GM23338 (cell line): ENCODE measurements around the gene ALAD. TPM values are rescaled to one million over a fixed set of nuclear protein-coding genes. Genes with fewer than 3 reads are reported as not detected.

Experiments used
- ATAC-seq: fragments of 200-7000 bp; cut with Tn5 transposase; 3 replicates; pipeline ENCODE4 v1.9.1; 2020
- DNase-seq: peaks from one replicate; pipeline ENCODE4 v3.0.0-alpha.2; 2015; ENCODE audit warnings: low spot score
- H2AFZ ChIP-seq: fragments of 200-600 bp; sonication (generic); 2 replicates; pipeline ENCODE4 v1.8.0; 2016; ENCODE audit warnings: antibody characterized with exemption, mild to moderate bottlenecking, moderate library complexity
- H3F3A ChIP-seq: fragments of 200-600 bp; sonication (generic); replicated peaks from 2 replicates; pipeline ENCODE4 v1.8.0; 2017; ENCODE audit warnings: antibody characterized with exemption, mixed run types, low read depth
- H3K27ac ChIP-seq: fragments of 200-600 bp; sonication (generic); 2 replicates; pipeline ENCODE4 v1.6.1; 2016; ENCODE audit warnings: low read depth
- H3K27me3 ChIP-seq: fragments of 200-600 bp; sonication (generic); 2 replicates; pipeline ENCODE4 v1.8.0; 2016; ENCODE audit warnings: mild to moderate bottlenecking, mixed run types, moderate library complexity; ENCODE audit not compliant: insufficient read depth
- H3K36me3 ChIP-seq: fragments of 200-600 bp; sonication (generic); 2 replicates; pipeline ENCODE4 v1.8.0; 2016; ENCODE audit warnings: mild to moderate bottlenecking; ENCODE audit not compliant: insufficient read depth
- H3K4me1 ChIP-seq: fragments of 200-600 bp; sonication (generic); 2 replicates; pipeline ENCODE4 v1.8.0; 2016; ENCODE audit warnings: mild to moderate bottlenecking, moderate library complexity; ENCODE audit not compliant: insufficient read depth
- H3K4me2 ChIP-seq: fragments of 200-600 bp; sonication (generic); 2 replicates; pipeline ENCODE4 v1.7.1; 2017; ENCODE audit warnings: mixed run types
- H3K4me3 ChIP-seq: fragments of 200-600 bp; sonication (generic); 2 replicates; pipeline ENCODE4 v1.6.1; 2016; ENCODE audit warnings: mixed run types
- H3K79me2 ChIP-seq: fragments of 200-600 bp; sonication (generic); replicated peaks from 2 replicates; pipeline ENCODE4 v1.8.0; 2017; ENCODE audit warnings: mild to moderate bottlenecking; ENCODE audit not compliant: insufficient read depth
- H3K9me2 ChIP-seq: fragments of 200-600 bp; sonication (generic); 2 replicates; pipeline ENCODE4 v1.8.0; 2017; ENCODE audit not compliant: insufficient read depth
- H4K20me1 ChIP-seq: fragments of 200-600 bp; sonication (generic); replicated peaks from 2 replicates; pipeline ENCODE4 v1.8.0; 2017; ENCODE audit warnings: mild to moderate bottlenecking; ENCODE audit not compliant: insufficient read depth
- H3K27ac Mint-ChIP-seq: 2 replicates; pipeline ENCODE4 v1.8.0; 2020; ENCODE audit warnings: inconsistent platforms, mild to moderate bottlenecking, moderate library complexity, mixed read lengths
- H3K27me3 Mint-ChIP-seq: 3 replicates; pipeline ENCODE4 v1.8.0; 2022; ENCODE audit warnings: low read depth, mild to moderate bottlenecking, moderate library complexity, mixed read lengths, inconsistent platforms; ENCODE audit not compliant: insufficient read depth, poor library complexity
- H3K36me3 Mint-ChIP-seq: 3 replicates; pipeline ENCODE4 v1.8.0; 2021; ENCODE audit warnings: low read depth, mild to moderate bottlenecking, inconsistent platforms, moderate library complexity, mixed read lengths
- H3K4me1 Mint-ChIP-seq: 3 replicates; pipeline ENCODE4 v1.8.0; 2020; ENCODE audit warnings: mild to moderate bottlenecking, inconsistent platforms, mixed read lengths
- H3K4me3 Mint-ChIP-seq: 3 replicates; pipeline ENCODE4 v1.8.0; 2021; ENCODE audit warnings: moderate library complexity, mild to moderate bottlenecking, inconsistent platforms, mixed read lengths
- H3K9me3 Mint-ChIP-seq: 3 replicates; pipeline ENCODE4 v1.8.0; 2020; ENCODE audit warnings: moderate library complexity, mild to moderate bottlenecking, inconsistent platforms, mixed read lengths
- CREB1 ChIP-seq: fragments of 250-450 bp; sonication (Bioruptor Pico); IDR thresholded peaks from 2 replicates; pipeline ENCODE4 v1.5.0; 2020; ENCODE audit warnings: low read depth, mild to moderate bottlenecking, moderate library complexity
- CTCF ChIP-seq, 2 experiments: fragments of 200-600 bp in 1 of 2; sonication (generic) in 1 of 2; conservative IDR thresholded peaks; 2 replicates each; pipeline versions ENCODE4 v1.5.1 to v1.6.1; 2016 to 2017; ENCODE audit warnings: antibody characterized with exemption in 2 of 2, low read depth in 2 of 2, mild to moderate bottlenecking in 2 of 2, moderate library complexity in 1 of 2
- ETS1 ChIP-seq: IDR thresholded peaks from 2 replicates; pipeline ENCODE4 v1.6.1; 2016; ENCODE audit warnings: antibody characterized with exemption
- EZH2 ChIP-seq: fragments of 200-600 bp; sonication (generic); IDR thresholded peaks from one replicate; pipeline ENCODE4 v1.8.0; 2017; ENCODE audit warnings: antibody characterized with exemption, mild to moderate bottlenecking, low read depth; ENCODE audit not compliant: unreplicated experiment
- EZH2phosphoT487 ChIP-seq: fragments of 200-600 bp; sonication (generic); IDR thresholded peaks from one replicate; pipeline ENCODE4 v1.8.1; 2018; ENCODE audit warnings: antibody characterized with exemption; ENCODE audit not compliant: unreplicated experiment
- JUNB ChIP-seq: IDR thresholded peaks from one replicate; pipeline ENCODE4 v1.6.1; 2016; ENCODE audit warnings: antibody characterized with exemption; ENCODE audit not compliant: unreplicated experiment
- NANOG ChIP-seq: IDR thresholded peaks from 2 replicates; pipeline ENCODE4 v1.6.1; 2016; ENCODE audit warnings: antibody characterized with exemption, borderline replicate concordance
- POLR2AphosphoS5 ChIP-seq: IDR thresholded peaks from 2 replicates; pipeline ENCODE4 v1.6.1; 2016; ENCODE audit warnings: antibody characterized with exemption, low read depth
- STAT1 ChIP-seq: IDR thresholded peaks from one replicate; pipeline ENCODE4 v1.6.1; 2016; ENCODE audit warnings: antibody characterized with exemption; ENCODE audit not compliant: unreplicated experiment
- ZNF114 ChIP-seq: fragments of 250-450 bp; sonication (Bioruptor Pico); IDR thresholded peaks from 2 replicates; pipeline ENCODE4 v1.5.0; 2020; ENCODE audit warnings: mild to moderate bottlenecking, moderate library complexity
- ZNF331 ChIP-seq: fragments of 250-450 bp; sonication (Bioruptor Pico); IDR thresholded peaks from 2 replicates; pipeline ENCODE4 v1.5.0; 2020; ENCODE audit warnings: low read depth, mild to moderate bottlenecking, moderate library complexity
- ZNF462 ChIP-seq: fragments of 250-450 bp; sonication (Bioruptor Pico); IDR thresholded peaks from 2 replicates; pipeline ENCODE4 v1.5.0; 2020; ENCODE audit warnings: mild to moderate bottlenecking, moderate library complexity
- polyA plus RNA-seq: library from polyadenylated mRNA; unstranded; fragments of >200 nt; fragmentation: Nextera tagmentation; extraction: Ambion mirVana; gene quantifications from 2 replicates; pipeline ENCODE4 v1.2.1, GENCODE V29; 2016
- total RNA-seq: library from RNA; depleted of rRNA; stranded (reverse); fragments of >200 nt; shearing (Covaris generic); gene quantifications from 2 replicates; pipeline ENCODE4 v1.2.3, GENCODE V29; 2014
- TF ChIP-seq, protein P1 (sequence below): IDR thresholded peaks from one replicate; pipeline ENCODE4 v1.6.1; 2018; ENCODE audit warnings: antibody characterized with exemption; ENCODE audit not compliant: unreplicated experiment

Gene ALAD
- total and polyA plus RNA-seq, 2 experiments from 2014 or later = 7.1 to 10.1 TPM

DNA sequence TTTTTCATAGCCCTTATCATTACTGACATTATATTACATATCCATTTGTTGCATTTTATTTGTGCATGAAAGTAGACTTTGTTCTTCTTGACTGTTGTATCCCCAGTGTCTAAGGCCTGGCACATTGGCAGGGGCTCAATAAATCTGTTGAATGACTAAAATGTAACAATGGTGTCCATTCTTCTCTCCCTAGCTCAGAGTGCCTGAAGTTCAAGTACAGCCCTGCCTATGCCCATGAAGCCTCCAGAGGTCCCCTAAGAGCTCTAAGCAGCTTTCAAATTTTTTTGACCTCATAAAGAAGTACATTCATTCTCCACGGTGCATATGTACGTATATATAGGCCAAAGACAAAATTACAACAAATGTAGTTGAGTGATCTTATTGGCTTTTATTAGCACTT is 55.9 kb downstream of the ALAD start:
- no peak overlapping the region for H3K4me3 ChIP-seq
- Mint-ChIP-seq H3K9me3 (no peaks in the 10 kb centered on the region), H3K27ac (no peak overlapping the region), H3K36me3 (no peaks in the 10 kb centered on the region), H3K4me1 (peaks cover 4% of the 10 kb centered on the region; the same call in 2 of the 3 replicates), H3K27me3 (peaks cover 21% of the 10 kb centered on the region), H3K4me3 (no peak overlapping the region)
- H4K20me1 ChIP-seq = no peaks in the 10 kb centered on the region
- H3K27ac ChIP-seq = no peak overlapping the region
- no peaks in the 10 kb centered on the region for H3K9me2 ChIP-seq
- peaks cover 3% of the 10 kb centered on the region; the same call in 1 of the 2 replicates for H3K4me1 ChIP-seq
- no peaks in the 10 kb centered on the region for H3K36me3 ChIP-seq
- H3K27me3 ChIP-seq = peaks cover 32% of the 10 kb centered on the region
- no peak for DNase-seq
- H2AFZ ChIP-seq = no peak overlapping the region
- H3K79me2 ChIP-seq = no peaks in the 10 kb centered on the region
- ATAC-seq = no peak
- H3F3A ChIP-seq = no peaks in the 10 kb centered on the region
- H3K4me2 ChIP-seq = no peak overlapping the region
- TF ChIP-seq STAT1 (no peak), EZH2phosphoT487 (no peak), CTCF (conservative IDR thresholded peaks at IDR 0.05; ENCODE audit: low read depth in 2 of 2) (no peak), ZNF331 (no peak), ZNF462 (no peak), EZH2 (no peak), POLR2AphosphoS5 (no peak), CREB1 (CRISPR knock-in tag) (no peak), NANOG (no peak), ETS1 (no peak), ZNF114 (CRISPR knock-in tag) (no peak), JUNB (no peak)
- TF ChIP-seq, protein P1, sequence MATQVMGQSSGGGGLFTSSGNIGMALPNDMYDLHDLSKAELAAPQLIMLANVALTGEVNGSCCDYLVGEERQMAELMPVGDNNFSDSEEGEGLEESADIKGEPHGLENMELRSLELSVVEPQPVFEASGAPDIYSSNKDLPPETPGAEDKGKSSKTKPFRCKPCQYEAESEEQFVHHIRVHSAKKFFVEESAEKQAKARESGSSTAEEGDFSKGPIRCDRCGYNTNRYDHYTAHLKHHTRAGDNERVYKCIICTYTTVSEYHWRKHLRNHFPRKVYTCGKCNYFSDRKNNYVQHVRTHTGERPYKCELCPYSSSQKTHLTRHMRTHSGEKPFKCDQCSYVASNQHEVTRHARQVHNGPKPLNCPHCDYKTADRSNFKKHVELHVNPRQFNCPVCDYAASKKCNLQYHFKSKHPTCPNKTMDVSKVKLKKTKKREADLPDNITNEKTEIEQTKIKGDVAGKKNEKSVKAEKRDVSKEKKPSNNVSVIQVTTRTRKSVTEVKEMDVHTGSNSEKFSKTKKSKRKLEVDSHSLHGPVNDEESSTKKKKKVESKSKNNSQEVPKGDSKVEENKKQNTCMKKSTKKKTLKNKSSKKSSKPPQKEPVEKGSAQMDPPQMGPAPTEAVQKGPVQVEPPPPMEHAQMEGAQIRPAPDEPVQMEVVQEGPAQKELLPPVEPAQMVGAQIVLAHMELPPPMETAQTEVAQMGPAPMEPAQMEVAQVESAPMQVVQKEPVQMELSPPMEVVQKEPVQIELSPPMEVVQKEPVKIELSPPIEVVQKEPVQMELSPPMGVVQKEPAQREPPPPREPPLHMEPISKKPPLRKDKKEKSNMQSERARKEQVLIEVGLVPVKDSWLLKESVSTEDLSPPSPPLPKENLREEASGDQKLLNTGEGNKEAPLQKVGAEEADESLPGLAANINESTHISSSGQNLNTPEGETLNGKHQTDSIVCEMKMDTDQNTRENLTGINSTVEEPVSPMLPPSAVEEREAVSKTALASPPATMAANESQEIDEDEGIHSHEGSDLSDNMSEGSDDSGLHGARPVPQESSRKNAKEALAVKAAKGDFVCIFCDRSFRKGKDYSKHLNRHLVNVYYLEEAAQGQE = no peak
